C4-2B (cell line): ENCODE results near the gene KLHL3.
"Not testable (repeated sequence)": the region's sequence is repeated elsewhere in the genome, so short reads cannot be mapped to it uniquely, and the experiment has no call there.

ENCODE experiments used
- H3K27ac ChIP-seq: fragments of 450-650 bp; 2 replicates; pipeline ENCODE4 v1.5.1; 2017
- ZFX ChIP-seq: fragments of 450-650 bp; IDR thresholded peaks from 2 replicates; pipeline ENCODE4 v1.6.1; 2017
- TF ChIP-seq, protein P1 (sequence below): fragments of 450-650 bp; conservative IDR thresholded peaks from 2 replicates; pipeline ENCODE4 v1.5.1; 2017; ENCODE audit warnings: mild to moderate bottlenecking

KLHL3 gene, protein sequence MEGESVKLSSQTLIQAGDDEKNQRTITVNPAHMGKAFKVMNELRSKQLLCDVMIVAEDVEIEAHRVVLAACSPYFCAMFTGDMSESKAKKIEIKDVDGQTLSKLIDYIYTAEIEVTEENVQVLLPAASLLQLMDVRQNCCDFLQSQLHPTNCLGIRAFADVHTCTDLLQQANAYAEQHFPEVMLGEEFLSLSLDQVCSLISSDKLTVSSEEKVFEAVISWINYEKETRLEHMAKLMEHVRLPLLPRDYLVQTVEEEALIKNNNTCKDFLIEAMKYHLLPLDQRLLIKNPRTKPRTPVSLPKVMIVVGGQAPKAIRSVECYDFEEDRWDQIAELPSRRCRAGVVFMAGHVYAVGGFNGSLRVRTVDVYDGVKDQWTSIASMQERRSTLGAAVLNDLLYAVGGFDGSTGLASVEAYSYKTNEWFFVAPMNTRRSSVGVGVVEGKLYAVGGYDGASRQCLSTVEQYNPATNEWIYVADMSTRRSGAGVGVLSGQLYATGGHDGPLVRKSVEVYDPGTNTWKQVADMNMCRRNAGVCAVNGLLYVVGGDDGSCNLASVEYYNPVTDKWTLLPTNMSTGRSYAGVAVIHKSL

DNA sequence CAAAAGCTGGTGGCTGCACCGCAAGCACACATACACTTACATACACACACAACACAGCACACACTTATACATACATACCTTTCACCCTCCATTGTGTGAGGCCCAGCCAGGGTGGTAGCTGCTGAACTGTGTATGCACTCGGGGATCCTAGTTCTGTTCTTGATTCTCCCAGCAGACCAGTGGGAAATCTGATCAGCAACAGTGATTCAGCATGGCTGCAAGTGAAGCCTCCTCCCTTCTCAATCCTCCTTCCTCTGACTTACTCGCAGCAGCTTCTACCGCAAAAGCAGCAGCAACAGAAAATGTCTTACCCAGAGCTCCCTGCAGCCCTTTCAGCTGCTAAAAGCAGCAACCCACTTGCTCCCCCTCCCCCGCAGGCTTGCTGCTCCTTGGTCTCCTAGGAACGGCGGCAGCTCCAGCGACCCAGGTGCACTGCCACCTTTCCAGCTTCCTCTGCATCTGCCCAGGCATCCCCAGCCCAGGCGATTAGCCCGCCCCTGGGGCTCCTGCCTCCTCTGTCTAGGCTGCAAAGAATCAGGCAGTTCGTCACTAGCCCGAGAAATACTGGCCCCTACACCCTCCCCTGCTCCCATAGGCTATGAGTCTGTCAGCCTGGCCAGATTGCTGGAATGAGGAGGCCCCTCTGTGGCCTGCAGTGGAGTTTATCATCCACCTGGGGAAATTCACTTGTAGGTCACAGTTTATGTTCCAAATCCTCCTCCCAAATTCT, at the start of gene KLHL3:
KLHL3 (minus strand) TSS at position 535 of the 730 bp plus-strand sequence; CDS start at position 92, 443 bp downstream.
- no peak within 1 kb of the TSS for H3K27ac ChIP-seq
- no peak for TF ChIP-seq ZFX
- TF ChIP-seq, protein P1, sequence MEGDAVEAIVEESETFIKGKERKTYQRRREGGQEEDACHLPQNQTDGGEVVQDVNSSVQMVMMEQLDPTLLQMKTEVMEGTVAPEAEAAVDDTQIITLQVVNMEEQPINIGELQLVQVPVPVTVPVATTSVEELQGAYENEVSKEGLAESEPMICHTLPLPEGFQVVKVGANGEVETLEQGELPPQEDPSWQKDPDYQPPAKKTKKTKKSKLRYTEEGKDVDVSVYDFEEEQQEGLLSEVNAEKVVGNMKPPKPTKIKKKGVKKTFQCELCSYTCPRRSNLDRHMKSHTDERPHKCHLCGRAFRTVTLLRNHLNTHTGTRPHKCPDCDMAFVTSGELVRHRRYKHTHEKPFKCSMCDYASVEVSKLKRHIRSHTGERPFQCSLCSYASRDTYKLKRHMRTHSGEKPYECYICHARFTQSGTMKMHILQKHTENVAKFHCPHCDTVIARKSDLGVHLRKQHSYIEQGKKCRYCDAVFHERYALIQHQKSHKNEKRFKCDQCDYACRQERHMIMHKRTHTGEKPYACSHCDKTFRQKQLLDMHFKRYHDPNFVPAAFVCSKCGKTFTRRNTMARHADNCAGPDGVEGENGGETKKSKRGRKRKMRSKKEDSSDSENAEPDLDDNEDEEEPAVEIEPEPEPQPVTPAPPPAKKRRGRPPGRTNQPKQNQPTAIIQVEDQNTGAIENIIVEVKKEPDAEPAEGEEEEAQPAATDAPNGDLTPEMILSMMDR, result no peak

DNA sequence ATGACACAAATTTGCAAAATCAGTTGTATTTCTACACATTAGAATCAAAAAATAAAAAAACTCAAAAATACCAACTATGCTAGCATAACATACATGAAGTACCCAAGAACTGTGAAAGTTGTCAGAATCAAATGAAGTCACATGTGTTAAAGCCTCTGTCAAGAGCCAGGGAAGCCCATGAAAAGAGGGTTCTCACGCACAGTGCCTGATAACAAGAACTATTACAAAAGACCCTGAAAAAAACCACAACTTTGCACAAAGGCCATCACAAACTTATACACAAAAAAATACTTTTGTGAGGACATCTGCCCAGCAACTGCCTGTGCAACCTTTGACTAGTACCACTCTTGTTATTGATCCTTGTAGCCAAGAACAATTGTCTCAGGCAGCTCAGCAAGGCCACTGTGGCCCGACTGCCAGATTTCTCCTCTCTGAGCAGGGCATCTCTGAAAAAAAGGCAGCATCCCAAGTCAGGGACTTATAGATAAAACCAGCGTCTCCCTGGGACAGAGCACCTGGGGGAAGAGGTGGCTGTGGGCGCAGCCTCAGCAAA, 47.2 kb upstream of the KLHL3 start:
- no peak overlapping the region for H3K27ac ChIP-seq
- TF ChIP-seq, protein P1, result no peak
- no peak for TF ChIP-seq ZFX

DNA sequence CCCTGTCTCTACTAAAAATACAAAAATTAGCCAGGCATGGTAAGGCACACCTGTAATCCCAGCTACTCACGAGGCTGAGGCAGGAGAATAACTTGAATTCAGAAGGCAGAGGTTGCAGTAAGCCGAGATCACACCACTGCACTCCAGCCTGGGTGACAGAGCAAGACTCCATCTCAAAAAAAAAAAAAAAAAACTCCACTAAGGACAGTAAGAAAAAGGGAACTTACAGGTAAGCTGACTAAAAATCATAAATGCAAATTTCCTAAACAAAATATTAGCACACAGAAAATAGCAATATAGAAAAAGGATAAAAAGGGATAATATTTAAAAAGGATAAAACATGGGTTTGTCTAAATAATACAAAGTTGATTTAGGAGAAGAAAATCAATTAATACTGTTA, 46.2 kb upstream of the KLHL3 start:
- no peak for TF ChIP-seq ZFX
- TF ChIP-seq, protein P1, result no peak

GRCh38 chr5:137778772-137779564, 43.1 kb upstream of the KLHL3 start:
- TF ChIP-seq ZFX, result no peak
- TF ChIP-seq, protein P1, result peak; percentile 85
- no peak overlapping the region for H3K27ac ChIP-seq

More for the DNA sequence above, 46.2 kb upstream of the KLHL3 start:
- H3K27ac ChIP-seq, result no peak overlapping the region

DNA sequence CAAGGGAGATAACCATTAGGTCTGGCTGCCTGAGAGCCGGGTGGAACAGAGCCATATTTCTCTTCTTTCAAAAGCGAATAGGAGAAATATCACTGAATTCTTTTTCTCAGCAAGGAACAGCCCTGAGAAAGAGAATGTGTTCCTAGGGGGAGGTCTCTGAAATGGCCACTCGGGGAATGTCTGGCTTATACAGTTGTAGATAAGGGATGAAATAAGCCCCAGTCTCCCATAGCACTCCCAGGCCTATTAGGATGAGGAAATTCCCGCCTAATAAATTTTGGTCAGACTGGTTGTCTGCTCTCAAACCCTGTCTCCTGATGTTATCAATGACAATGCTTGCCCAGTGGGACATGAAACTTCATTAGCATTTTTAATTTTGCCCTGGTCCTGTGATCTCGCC, 32.0 kb upstream of the KLHL3 start:
- H3K27ac ChIP-seq, result not testable (repeated sequence)

- TF ChIP-seq, protein P1, result no peak
- no peak for TF ChIP-seq ZFX
- no peak overlapping the region for H3K27ac ChIP-seq
Measured at GRCh38 chr5:137761566-137761965, 25.7 kb upstream of the KLHL3 start.
